Measurements from ENCODE around the gene MINDY1. TPM values are rescaled to one million over a fixed set of nuclear protein-coding genes. Genes with fewer than 3 reads are reported as not detected.

MINDY1 gene
- total and polyA plus RNA-seq, 7 donors, result 4.4 to 26.0 (median 16.2) TPM

- Histone ChIP-seq H3K4me3 (no peak overlapping the region), H3K9me3 (no peaks in the 10 kb centered on the region), H3K36me3 (ENCODE audit: insufficient read depth in 1 of 2, low read depth in 1 of 2) (peaks cover 2 to 33% of the 10 kb centered on the region in 2 donors), H3K27me3 (ENCODE audit: insufficient read depth in 3 of 3, low read length in 2 of 3) (no peaks in the 10 kb centered on the region), H3K4me1 (no peaks in the 10 kb centered on the region), H3K27ac (no peak overlapping the region)
- DNase-seq (no peak), ATAC-seq (no peak)
- 81 to 88% (median 87%) methylated on average over 6 of the region's 6 CpGs for WGBS, 3 donors
- intact Hi-C loops (cut with DNase I), result no loop called here
- no peak for TF ChIP-seq CTCF (IDR thresholded peaks at IDR 0.05)
Measured at GRCh38 chr1:151037032-151037431, 30.3 kb upstream of the MINDY1 start.

GRCh38 chr1:151036356-151036755 is 29.7 kb upstream of the MINDY1 start, which contains the start of gene BNIPL:
TSS of gene BNIPL (plus strand) at chr1:151036586. CDS start at chr1:151036726, 140 bp downstream.
- DNase-seq (no peak), ATAC-seq (no peak)
- TF ChIP-seq CTCF (IDR thresholded peaks at IDR 0.05), result no peak
- no peak within 1 kb of the TSS for H3K4me3 ChIP-seq
- no peak within 1 kb of the TSS for H3K27ac ChIP-seq
- H3K36me3 ChIP-seq (ENCODE audit: insufficient read depth in 1 of 2, low read depth in 1 of 2), result peaks cover 3 to 40% of the 10 kb centered on the region in 2 donors
- H3K9me3 ChIP-seq, result no peaks in the 10 kb centered on the region
- no peaks in the 10 kb centered on the region for H3K27me3 ChIP-seq (ENCODE audit: insufficient read depth in 3 of 3, low read length in 2 of 3)
- no peaks in the 10 kb centered on the region for H3K4me1 ChIP-seq
- intact Hi-C loops (cut with DNase I), result no loop called here
- WGBS, 3 donors, result 50 to 70% (median 70%) methylated on average over 2 of the region's 2 CpGs

- Histone ChIP-seq H3K36me3 (ENCODE audit: insufficient read depth in 1 of 2, low read depth in 1 of 2) (peaks cover 9 to 52% of the 10 kb centered on the region in 2 donors), H3K4me3 (no peak overlapping the region), H3K27me3 (ENCODE audit: insufficient read depth in 3 of 3, low read length in 2 of 3) (no peaks in the 10 kb centered on the region), H3K9me3 (no peaks in the 10 kb centered on the region), H3K4me1 (no peaks in the 10 kb centered on the region), H3K27ac (no peak overlapping the region)
- DNase-seq (no peak), ATAC-seq (no peak)
- WGBS, 3 donors, result 87 to 96% (median 89%) methylated on average over 3 of the region's 3 CpGs
- intact Hi-C loops (cut with DNase I), result no loop called here
- no peak for TF ChIP-seq CTCF (IDR thresholded peaks at IDR 0.05)
Measured at GRCh38 chr1:151035167-151035566, 28.5 kb upstream of the MINDY1 start.

GRCh38 chr1:151032164-151032563 is 25.5 kb upstream of the MINDY1 start:
- no peaks in the 10 kb centered on the region for H3K27me3 ChIP-seq (ENCODE audit: insufficient read depth in 3 of 3, low read length in 2 of 3)
- H3K36me3 ChIP-seq (ENCODE audit: insufficient read depth in 1 of 2, low read depth in 1 of 2), result peaks cover 14 to 79% of the 10 kb centered on the region in 2 donors
- no peak for TF ChIP-seq CTCF (IDR thresholded peaks at IDR 0.05)
- 98 to 99% (median 98%) methylated on average over 8 of the region's 8 CpGs for WGBS, 3 donors
- ATAC-seq, result no peak
- H3K9me3 ChIP-seq, result no peaks in the 10 kb centered on the region
- DNase-seq, result no peak
- H3K4me3 ChIP-seq, result no peak overlapping the region
- H3K4me1 ChIP-seq, result peaks cover under 1% of the 10 kb centered on the region
- intact Hi-C loops (cut with DNase I), result no loop called here
- H3K27ac ChIP-seq, result no peak overlapping the region

- DNase-seq (no peak), ATAC-seq (no peak)
- no peak overlapping the region for H3K4me3 ChIP-seq
- H3K4me1 ChIP-seq, result peaks cover 30% of the 10 kb centered on the region
- intact Hi-C loops (cut with DNase I), result loop anchor here (5.0 kb wide), 2 partner anchors 36 to 131 kb away; partner anchors contain the start of genes TNFAIP8L2 (in 2 of the 2) and MLLT11 (in 1 of the 2)
- no peak for TF ChIP-seq CTCF (IDR thresholded peaks at IDR 0.05)
- H3K27ac ChIP-seq, result no peak overlapping the region
- no peaks in the 10 kb centered on the region for H3K9me3 ChIP-seq
- H3K27me3 ChIP-seq (ENCODE audit: insufficient read depth in 3 of 3, low read length in 2 of 3), result no peaks in the 10 kb centered on the region
- H3K36me3 ChIP-seq (ENCODE audit: insufficient read depth in 1 of 2, low read depth in 1 of 2), result peaks cover 15 to 63% of the 10 kb centered on the region in 2 donors
Measured at GRCh38 chr1:151026460-151026859, 19.8 kb upstream of the MINDY1 start.
